HEK293T (cell line): ENCODE measurements around the gene NDUFAF4.

ENCODE experiments used
- CTCF ChIA-PET: fragments of 350-600 bp; formaldehyde crosslinking; extraction: SDS; loops from one replicate; lab custom pipeline; 2021; ENCODE audit warnings: antibody characterized with exemption, inconsistent platforms; lab: Yijun Ruan, JAX
- POLR2A ChIA-PET: fragments of 350-600 bp; formaldehyde crosslinking; extraction: SDS; loops from one replicate; lab custom pipeline; 2020; ENCODE audit warnings: antibody characterized with exemption, inconsistent platforms; lab: Yijun Ruan, JAX
- DNase-seq: peaks from one replicate; pipeline ENCODE4 v3.0.0; 2012; ENCODE audit warnings: mixed read lengths; ENCODE audit errors: extremely low spot score
- ARNT ChIP-seq: fragments of 450-650 bp; IDR thresholded peaks from 2 replicates; pipeline ENCODE4 v1.6.1; 2017; ENCODE audit warnings: mild to moderate bottlenecking
- BHLHE40 ChIP-seq: fragments of 450-650 bp; IDR thresholded peaks from 2 replicates; pipeline ENCODE4 v1.6.1; 2016; ENCODE audit warnings: mild to moderate bottlenecking, moderate library complexity, borderline replicate concordance
- CTBP1 ChIP-seq: fragments of 450-650 bp; IDR thresholded peaks from 2 replicates; pipeline ENCODE4 v1.6.1; 2016; ENCODE audit warnings: borderline replicate concordance
- ELF4 ChIP-seq: fragments of 450-650 bp; IDR thresholded peaks from 2 replicates; pipeline ENCODE4 v1.6.1; 2017; ENCODE audit warnings: antibody characterized with exemption
- FOXA1 ChIP-seq: fragments of 450-650 bp; IDR thresholded peaks from 2 replicates; pipeline ENCODE4 v1.6.1; 2016; ENCODE audit warnings: mild to moderate bottlenecking
- FOXK2 ChIP-seq: fragments of 450-650 bp; IDR thresholded peaks from 2 replicates; pipeline ENCODE4 v1.6.1; 2016; ENCODE audit warnings: mild to moderate bottlenecking
- FOXM1 ChIP-seq: fragments of 450-650 bp; IDR thresholded peaks from 2 replicates; pipeline ENCODE4 v1.6.1; 2017; ENCODE audit warnings: mild to moderate bottlenecking, borderline replicate concordance
- HDGF ChIP-seq: fragments of 450-650 bp; IDR thresholded peaks from 2 replicates; pipeline ENCODE4 v1.6.1; 2017; ENCODE audit warnings: antibody characterized with exemption, borderline replicate concordance
- L3MBTL2 ChIP-seq: fragments of 450-650 bp; conservative IDR thresholded peaks from 2 replicates; pipeline ENCODE4 v1.6.1; 2016; ENCODE audit warnings: mild to moderate bottlenecking
- LEF1 ChIP-seq: fragments of 450-650 bp; IDR thresholded peaks from 2 replicates; pipeline ENCODE4 v1.6.1; 2017; ENCODE audit warnings: mild to moderate bottlenecking, borderline replicate concordance
- NFRKB ChIP-seq: fragments of 450-650 bp; IDR thresholded peaks from 2 replicates; pipeline ENCODE4 v1.6.1; 2016; ENCODE audit warnings: mild to moderate bottlenecking, moderate library complexity
- SP1 ChIP-seq: fragments of 450-650 bp; IDR thresholded peaks from 2 replicates; pipeline ENCODE4 v1.6.1; 2017
- SUZ12 ChIP-seq: fragments of 450-650 bp; IDR thresholded peaks from 2 replicates; pipeline ENCODE4 v1.6.1; 2016; ENCODE audit warnings: mild to moderate bottlenecking
- TARDBP ChIP-seq: fragments of 450-650 bp; IDR thresholded peaks from 2 replicates; pipeline ENCODE4 v1.6.1; 2016
- ZNF384 ChIP-seq: fragments of 450-650 bp; IDR thresholded peaks from 2 replicates; pipeline ENCODE4 v1.6.1; 2016
- TF ChIP-seq, protein P1 (sequence below): fragments of 450-650 bp; IDR thresholded peaks from 2 replicates; pipeline ENCODE4 v1.6.1; 2016

NDUFAF4 gene

DNA sequence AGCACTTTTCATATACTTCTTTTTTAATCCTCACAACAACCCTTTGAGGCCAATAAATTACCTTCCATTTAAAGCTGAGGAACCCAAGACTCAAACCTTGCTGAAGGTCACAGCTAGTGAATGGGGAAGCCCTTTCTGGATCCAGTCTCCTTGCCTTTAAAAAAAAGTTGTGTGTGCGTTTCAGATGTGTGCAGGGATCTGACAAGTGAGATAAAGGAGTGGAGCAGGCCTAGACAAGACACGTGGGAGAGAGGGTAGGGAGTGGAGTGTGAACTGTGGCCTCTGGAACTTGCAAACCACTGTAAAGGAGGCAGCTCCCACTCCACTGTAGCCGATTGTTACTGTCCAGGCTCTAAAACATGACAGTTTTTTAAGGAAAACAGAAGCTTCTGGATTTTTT, 28.7 kb upstream of the NDUFAF4 start:
- no peak for TF ChIP-seq FOXA1
- no peak for TF ChIP-seq CTBP1
- no peak for TF ChIP-seq ZNF384
- TF ChIP-seq ARNT = no peak
- TF ChIP-seq TARDBP = no peak
- TF ChIP-seq SP1 = no peak
- no peak for TF ChIP-seq FOXK2
- TF ChIP-seq HDGF = no peak
- TF ChIP-seq SUZ12 = no peak
- no peak for TF ChIP-seq NFRKB
- TF ChIP-seq L3MBTL2 = no peak
- no peak for TF ChIP-seq LEF1
- no peak for TF ChIP-seq FOXM1
- CTCF ChIA-PET = interaction anchor here (0.7 to 1.0 kb wide), 2 partner anchors 28 to 249 kb away, joined by 3 to 4 read pairs; no protein-coding TSS in a partner anchor
- POLR2A ChIA-PET = interaction anchor here (0.6 to 0.7 kb wide), 2 partner anchors 33 to 341 kb away, joined by 3 read pairs; no protein-coding TSS in a partner anchor
- no peak for DNase-seq

DNA sequence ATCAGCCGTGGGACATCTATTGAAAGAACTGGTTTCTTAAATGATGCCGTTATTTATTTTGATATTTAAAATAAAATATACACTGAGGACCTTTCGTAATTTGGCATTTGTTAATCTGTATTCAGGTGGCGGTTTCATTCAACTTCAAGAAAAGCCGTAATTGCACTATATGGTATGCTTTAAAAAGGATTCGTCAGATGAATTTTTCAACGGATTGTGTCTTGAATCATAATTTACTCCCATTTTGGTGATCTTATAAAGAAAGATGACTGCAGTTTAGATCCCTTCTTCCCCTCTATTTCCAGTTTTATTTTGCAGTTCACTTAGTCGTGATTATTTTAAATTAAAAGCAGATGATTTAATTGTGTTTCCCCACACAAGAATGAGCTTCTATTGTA, 27.6 kb upstream of the NDUFAF4 start:
- TF ChIP-seq NFRKB = no peak
- no peak for TF ChIP-seq SUZ12
- TF ChIP-seq FOXA1 = no peak
- no peak for TF ChIP-seq L3MBTL2
- no peak for TF ChIP-seq HDGF
- TF ChIP-seq TARDBP = no peak
- TF ChIP-seq, protein P1, sequence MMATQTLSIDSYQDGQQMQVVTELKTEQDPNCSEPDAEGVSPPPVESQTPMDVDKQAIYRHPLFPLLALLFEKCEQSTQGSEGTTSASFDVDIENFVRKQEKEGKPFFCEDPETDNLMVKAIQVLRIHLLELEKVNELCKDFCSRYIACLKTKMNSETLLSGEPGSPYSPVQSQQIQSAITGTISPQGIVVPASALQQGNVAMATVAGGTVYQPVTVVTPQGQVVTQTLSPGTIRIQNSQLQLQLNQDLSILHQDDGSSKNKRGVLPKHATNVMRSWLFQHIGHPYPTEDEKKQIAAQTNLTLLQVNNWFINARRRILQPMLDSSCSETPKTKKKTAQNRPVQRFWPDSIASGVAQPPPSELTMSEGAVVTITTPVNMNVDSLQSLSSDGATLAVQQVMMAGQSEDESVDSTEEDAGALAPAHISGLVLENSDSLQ = no peak
- TF ChIP-seq ELF4 = no peak
- TF ChIP-seq ARNT = no peak
- ChIA-PET CTCF (interaction anchor here (0.7 to 1.0 kb wide), 2 partner anchors 27 to 150 kb away, joined by 3 to 4 read pairs; no protein-coding TSS in a partner anchor), POLR2A (interaction anchor here (1.0 to 1.4 kb wide), 5 partner anchors 10 to 131 kb away, joined by 3 to 8 read pairs (median 3); partner anchors contain the start of gene GPR63)
- DNase-seq = no peak

DNA sequence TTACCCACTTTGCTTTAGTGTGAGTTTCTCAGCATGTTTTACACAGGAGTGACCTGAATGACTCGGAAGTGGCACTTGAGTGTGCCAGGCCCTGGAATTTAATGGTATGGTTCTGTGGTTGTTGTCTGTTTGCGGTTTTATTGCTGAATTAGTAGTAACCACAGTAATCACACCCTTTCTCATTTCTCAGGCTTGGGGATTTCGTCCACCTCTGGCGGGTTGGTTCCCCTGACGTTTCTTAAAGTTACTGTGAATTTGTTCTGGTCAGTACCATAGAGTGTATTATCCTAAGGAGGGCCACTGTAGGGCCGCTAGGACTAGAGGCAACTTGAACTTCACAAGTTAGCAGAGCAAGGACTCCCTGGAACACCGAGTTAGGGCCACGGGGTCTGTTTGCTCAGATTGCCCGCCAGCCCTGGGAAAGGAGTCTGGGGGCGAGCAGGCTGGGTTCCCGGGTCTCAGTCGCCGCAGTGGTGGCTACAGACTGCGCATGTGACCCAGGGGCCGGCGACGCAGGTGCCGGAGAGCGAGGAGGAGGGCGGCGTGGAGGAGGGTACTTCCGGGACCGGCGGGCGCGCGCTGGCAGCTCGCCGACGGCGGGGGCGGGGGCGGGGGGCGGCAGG, 26.3 kb upstream of the NDUFAF4 start:
- POLR2A ChIA-PET = interaction anchor here (0.8 to 1.4 kb wide), 6 partner anchors 9 to 133 kb away, joined by 3 to 8 read pairs (median 4); no protein-coding TSS in a partner anchor
- TF ChIP-seq L3MBTL2 (peak; percentile 81), ZNF384 (no peak)
- CTCF ChIA-PET = no interaction called here
- no peak for DNase-seq

DNA sequence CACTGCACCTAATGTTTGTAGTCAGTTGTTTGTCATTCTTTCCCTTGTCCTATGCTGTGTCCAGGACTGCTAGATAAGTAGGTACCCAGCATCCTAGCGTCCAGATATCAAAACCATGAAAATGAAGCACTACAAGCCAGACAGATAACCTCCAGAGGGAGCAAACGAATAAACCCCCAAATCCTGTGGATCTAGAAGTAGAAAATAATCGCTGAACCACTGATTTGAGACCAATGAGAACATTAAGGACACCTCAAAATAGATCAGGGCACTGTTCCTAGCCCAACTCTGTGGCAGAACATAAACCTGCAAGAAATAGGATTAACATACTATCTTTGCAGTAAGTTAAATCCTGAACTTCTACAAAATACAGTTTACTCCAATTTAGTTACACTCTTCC, 25.7 kb upstream of the NDUFAF4 start:
- ChIA-PET POLR2A (interaction anchor here (1.1 kb wide), 1 partner anchor 86 kb away, joined by 4 read pairs; the partner anchor contains the start of gene GPR63), CTCF (no interaction called here)
- no peak for TF ChIP-seq SUZ12
- no peak for DNase-seq

DNA sequence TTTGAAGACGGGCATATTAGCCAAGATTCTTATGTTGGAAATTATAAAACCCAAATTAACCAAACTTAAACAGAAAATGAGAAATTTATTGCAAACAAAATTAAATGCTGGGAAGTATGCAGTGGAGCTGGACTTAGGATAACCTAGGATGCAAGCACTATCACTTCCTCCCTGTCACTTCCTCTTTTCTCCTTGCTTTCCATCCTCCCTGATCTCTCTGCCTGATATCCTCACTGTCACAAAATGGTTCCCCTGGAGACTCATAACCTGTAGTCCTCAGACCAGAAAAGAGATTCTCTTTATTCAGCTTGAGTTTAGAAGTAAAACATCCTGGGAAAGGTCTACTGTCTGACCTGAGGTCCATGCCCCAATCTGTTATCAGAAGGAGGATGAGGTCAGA, 19.4 kb upstream of the NDUFAF4 start:
- ChIA-PET POLR2A (no interaction called here), CTCF (no interaction called here)
- TF ChIP-seq HDGF (no peak), SUZ12 (no peak), TARDBP (no peak), L3MBTL2 (no peak), ZNF384 (no peak), ELF4 (no peak), FOXM1 (no peak), SP1 (no peak), LEF1 (no peak), FOXA1 (no peak), CTBP1 (no peak), FOXK2 (no peak), BHLHE40 (no peak)
- TF ChIP-seq, protein P1 = no peak
- DNase-seq = no peak

DNA sequence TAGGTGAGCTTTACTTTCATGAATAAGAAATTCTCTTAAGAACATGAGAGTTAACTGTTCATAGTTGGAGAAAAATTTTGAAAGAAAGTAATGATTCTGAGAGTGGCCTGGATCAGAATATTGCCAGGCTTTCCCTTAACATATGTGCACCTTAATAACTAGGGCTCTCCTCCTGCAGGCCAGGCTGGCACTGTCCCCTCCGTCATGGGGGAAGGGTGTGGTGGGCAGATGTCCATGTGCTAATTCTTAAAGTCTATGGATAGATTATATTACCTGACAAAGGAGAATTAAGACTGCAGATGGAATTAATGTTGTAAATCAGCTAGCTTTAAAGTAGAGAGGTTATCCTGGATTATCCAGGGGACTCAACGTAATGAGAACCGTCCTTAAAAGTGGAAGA, 15.9 kb upstream of the NDUFAF4 start:
- no peak for DNase-seq
- ChIA-PET POLR2A (interaction anchor here (1.3 kb wide), 1 partner anchor 11 kb away, joined by 4 read pairs; the partner anchor contains the start of gene KLHL32), CTCF (interaction anchor here (0.6 kb wide), 1 partner anchor 170 kb away, joined by 4 read pairs; no protein-coding TSS in a partner anchor)
- TF ChIP-seq LEF1 (no peak), HDGF (no peak), CTBP1 (no peak), SP1 (no peak), FOXM1 (no peak), ARNT (no peak), TARDBP (no peak), SUZ12 (no peak), L3MBTL2 (no peak), NFRKB (no peak), ELF4 (no peak), BHLHE40 (no peak), FOXA1 (no peak), FOXK2 (no peak), ZNF384 (no peak)
- TF ChIP-seq, protein P1 = no peak
